GM19193 (cell line): ENCODE results near the gene SLC30A10.

Experiments
- POLR2A ChIP-seq: IDR thresholded peaks from 4 replicates; pipeline ENCODE4 v1.6.1; 2011; ENCODE audit not compliant: insufficient read depth, insufficient read length; ENCODE audit errors: extremely low read depth

The SLC30A10 gene

DNA sequence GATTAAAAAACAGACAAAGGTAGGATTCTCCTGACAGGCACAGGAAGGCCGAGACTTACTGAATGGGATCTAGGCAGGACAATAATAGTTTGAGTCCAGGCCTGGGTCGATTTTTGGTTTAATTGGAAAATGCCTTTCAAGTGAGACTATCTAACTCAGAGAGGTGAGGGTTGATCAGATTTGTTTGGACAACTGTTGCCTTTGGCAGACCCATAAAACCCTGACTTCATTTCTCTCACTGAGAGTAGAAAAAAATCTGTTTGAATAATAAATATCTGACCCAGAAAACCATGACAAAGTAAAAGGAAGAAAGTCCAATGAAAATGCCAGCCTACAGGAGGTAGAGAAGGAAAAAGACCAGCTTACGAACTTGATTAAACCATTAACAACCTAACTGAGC is 12.3 kb upstream of the SLC30A10 start:
- no peak for TF ChIP-seq POLR2A

GRCh38 chr1:219938706-219939105 is 10.3 kb upstream of the SLC30A10 start:
- no peak for TF ChIP-seq POLR2A

GRCh38 chr1:219931033-219931432 is 2.7 kb upstream of the SLC30A10 start:
- no peak for TF ChIP-seq POLR2A

GRCh38 chr1:219928791-219929118 is 398 bp upstream of the SLC30A10 start:
- TF ChIP-seq POLR2A = no peak

- no peak for TF ChIP-seq POLR2A
Measured at GRCh38 chr1:219927298-219927955, 930 bp downstream of the SLC30A10 start.

DNA sequence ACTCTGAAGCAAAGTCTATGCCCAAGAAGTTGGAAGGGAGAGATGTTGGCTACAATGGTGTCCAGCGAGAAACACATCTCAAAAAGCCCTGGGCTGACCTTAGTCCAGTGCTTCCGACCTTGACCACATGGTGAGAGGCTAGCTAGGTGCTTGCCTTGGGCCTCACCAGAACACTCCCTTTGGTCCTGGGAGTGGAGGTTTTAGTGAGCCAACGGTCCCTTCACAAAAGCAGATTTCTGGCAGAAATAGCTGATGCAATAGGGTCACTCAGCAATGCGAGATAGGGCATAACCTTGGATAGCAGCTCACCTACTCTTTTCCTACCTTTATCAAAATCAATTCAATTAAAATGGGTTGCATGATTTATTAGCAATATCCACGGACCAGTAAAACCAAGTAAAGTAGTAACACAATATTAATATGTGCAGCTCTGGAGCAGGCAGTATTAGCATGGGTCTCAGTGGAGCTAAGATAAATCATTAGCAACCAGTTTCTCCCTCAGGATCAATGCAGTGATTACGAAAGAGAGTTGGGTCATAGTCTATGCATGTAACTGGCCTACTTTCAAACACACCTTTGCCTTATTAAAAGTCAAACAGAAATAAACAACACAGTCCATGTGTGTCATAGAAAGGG is 1.9 kb downstream of the SLC30A10 start:
- TF ChIP-seq POLR2A = no peak

- no peak for TF ChIP-seq POLR2A
Measured at GRCh38 chr1:219924342-219924741, 4.0 kb downstream of the SLC30A10 start.

GRCh38 chr1:219917851-219918466 is 10.4 kb downstream of the SLC30A10 start:
- TF ChIP-seq POLR2A = no peak

DNA sequence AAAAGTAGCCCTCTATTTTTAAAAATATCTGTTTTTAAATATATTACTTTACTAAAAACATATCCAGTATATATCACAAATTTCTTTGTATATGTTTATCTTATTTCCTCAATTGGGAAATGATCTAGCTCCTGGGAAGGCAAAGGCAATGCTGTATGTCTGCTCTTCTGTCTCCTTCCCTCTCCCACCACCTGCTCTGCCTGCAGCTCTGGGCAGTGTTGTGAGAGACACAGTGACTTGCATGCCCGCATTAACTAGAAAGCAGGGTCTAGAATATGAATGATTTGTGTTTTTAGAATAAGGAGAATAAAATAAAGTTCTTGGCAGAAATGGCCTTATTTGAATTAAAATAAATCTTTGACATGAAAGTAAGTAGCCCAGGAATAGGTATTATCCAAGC is 11.1 kb downstream of the SLC30A10 start:
- TF ChIP-seq POLR2A = no peak

- no peak for TF ChIP-seq POLR2A
Measured at GRCh38 chr1:219916257-219916656, 12.1 kb downstream of the SLC30A10 start.

DNA sequence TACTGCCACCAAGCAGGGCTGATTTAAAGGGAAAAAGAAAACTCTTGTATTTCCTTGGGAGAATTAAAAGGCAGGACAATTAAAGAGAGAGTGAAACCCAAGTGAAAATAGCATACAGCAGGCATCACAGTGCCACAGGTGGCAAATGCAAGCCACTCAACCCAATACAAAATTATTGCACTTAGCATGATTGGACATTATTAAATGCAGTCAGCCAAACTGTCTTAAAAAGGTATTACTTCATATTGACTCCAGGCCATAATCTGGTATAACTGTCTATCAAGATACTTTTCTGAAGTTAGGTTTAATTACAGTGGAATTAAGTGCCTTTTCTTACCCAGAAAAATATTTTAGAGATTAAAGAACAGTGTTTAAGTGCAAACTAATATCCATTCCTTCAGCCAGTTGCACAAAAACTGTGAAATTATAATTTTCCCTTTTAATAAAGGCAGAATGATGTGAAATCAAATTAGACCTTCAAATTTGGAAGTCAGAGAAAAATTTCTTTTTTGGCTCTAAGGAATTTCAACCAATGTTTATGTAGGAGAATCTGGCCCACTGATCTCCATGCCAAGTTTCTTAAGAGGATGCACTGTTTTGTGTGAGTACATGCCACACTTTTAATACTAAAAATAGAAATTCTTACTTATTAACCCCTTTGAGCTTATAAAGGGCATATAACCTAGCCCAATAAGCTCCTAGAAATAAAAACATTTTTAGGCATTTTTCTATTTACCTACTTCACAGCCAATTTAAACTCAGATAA is 15.2 kb downstream of the SLC30A10 start:
- TF ChIP-seq POLR2A = no peak

GRCh38 chr1:219910716-219911115 is 17.6 kb downstream of the SLC30A10 start:
- TF ChIP-seq POLR2A = no peak

DNA sequence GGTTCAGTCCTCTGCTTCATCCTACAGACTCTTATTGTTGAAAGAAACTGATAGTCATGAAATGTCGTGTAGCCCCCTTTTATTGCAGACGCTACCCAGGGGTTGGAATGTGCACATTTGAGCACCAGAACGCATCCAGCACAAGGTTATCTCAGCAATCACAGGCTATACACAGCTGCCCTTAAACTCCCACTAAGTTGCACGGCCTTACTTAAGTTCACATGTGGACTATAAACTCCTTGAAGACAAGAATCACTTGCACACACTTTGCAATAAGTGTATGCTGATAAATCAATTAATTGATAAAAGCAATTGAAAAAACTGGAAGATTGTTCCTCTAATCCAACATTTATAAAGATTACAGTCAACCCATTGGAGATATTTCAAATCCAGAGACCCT is 18.9 kb downstream of the SLC30A10 start:
- no peak for TF ChIP-seq POLR2A

DNA sequence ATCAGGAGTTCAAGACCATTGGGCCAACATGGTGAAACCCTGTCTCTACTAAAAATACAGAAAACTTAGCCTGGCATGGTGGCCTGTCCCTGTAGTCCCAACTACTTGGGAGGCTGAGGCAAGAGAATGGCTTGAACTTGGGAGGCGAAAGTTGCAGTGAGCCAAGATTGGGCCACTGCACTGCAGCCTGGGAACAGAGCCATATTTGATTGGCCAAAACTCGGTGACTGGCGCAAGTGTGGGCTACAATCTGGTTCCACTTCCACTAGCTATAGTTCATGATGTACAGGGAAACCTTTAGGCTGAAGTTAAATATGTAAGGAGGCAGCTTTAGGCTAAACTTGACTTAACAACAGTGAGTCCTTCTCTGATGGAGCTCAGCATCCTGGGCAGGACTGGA is 20.2 kb downstream of the SLC30A10 start:
- no peak for TF ChIP-seq POLR2A

- no peak for TF ChIP-seq POLR2A
Measured at GRCh38 chr1:219907772-219908070, 20.6 kb downstream of the SLC30A10 start.

- TF ChIP-seq POLR2A = no peak
Measured at GRCh38 chr1:219906924-219907771, 21.2 kb downstream of the SLC30A10 start.

- TF ChIP-seq POLR2A = no peak
Measured at GRCh38 chr1:219905524-219905923, 22.8 kb downstream of the SLC30A10 start.
